ENCODE data around the gene SPPL2B.

SPPL2B gene

DNA sequence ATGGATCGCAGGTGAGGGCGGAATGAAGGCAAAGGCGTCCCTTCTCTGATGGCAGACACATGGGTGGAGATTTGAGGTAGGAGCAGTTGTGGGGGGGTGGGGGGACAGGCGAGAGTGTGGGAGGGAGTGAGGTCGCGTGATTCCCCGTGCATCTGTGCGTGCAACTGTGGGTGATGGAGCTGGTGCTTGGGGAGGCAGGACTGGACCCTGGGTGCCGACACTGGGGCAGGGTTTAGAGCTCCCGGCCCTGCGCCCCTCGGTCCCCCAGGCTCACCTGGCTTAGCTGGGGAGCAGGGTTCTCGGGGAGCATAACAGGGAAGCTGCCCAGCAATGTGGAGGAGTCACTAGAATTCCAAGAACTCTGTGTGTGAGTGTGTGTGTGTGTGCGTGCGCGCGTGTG is 34.9 kb downstream of the SPPL2B start:
- H3K4me3 ChIP-seq (ENCODE audit: low read depth in 1 of 2, low read length in 1 of 2) = no peak overlapping the region
- H3K36me3 ChIP-seq = no peaks in the 10 kb centered on the region
- peaks cover 74% of the 10 kb centered on the region for H3K27me3 ChIP-seq
- TF ChIP-seq, protein P1, sequence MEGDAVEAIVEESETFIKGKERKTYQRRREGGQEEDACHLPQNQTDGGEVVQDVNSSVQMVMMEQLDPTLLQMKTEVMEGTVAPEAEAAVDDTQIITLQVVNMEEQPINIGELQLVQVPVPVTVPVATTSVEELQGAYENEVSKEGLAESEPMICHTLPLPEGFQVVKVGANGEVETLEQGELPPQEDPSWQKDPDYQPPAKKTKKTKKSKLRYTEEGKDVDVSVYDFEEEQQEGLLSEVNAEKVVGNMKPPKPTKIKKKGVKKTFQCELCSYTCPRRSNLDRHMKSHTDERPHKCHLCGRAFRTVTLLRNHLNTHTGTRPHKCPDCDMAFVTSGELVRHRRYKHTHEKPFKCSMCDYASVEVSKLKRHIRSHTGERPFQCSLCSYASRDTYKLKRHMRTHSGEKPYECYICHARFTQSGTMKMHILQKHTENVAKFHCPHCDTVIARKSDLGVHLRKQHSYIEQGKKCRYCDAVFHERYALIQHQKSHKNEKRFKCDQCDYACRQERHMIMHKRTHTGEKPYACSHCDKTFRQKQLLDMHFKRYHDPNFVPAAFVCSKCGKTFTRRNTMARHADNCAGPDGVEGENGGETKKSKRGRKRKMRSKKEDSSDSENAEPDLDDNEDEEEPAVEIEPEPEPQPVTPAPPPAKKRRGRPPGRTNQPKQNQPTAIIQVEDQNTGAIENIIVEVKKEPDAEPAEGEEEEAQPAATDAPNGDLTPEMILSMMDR (IDR thresholded peaks at IDR 0.05) = no peak
- H3K9me3 ChIP-seq = no peaks in the 10 kb centered on the region
- H3K4me1 ChIP-seq (ENCODE audit: control insufficient read depth in 1 of 2, insufficient read depth in 1 of 2, low read depth in 1 of 2, low read length in 1 of 2) = no peaks in the 10 kb centered on the region
- H3K27ac ChIP-seq = no peak overlapping the region

DNA sequence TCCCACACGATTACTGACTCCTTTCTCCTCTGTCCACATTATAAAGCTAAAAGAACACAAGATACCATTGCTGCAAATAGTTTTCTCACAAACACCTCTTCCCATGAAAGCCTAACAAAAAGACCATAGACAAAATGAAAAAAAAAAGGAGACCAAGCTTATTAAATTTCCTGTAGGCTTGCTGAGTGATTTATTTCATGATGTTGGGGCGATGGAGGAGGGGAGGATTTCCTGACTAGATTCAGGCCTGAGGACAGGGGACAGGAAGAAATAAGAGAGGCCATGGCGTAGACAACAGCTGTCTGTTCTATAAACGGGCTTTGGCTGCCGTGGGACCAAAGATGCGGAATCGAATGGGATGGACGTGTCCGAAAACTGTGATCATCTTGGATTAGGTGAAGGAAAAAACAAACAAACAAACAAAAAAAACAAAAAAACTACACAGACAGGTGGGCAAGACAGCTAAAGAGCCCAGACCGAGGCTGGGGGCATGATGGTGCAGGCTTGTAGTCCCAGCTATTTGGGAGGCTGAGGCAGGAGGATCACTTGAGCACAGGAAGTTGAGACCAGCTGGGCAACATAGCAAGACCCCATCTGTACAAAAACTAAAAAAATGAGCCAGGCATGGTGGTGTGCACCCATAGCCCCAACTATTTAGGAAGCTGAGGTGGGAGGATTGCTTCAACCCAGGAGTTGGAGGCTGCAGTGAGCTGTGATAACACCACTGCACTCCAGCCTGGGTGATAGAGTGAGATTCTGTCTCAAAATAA is 36.9 kb downstream of the SPPL2B start:
- TF ChIP-seq, protein P1 (IDR thresholded peaks at IDR 0.05) = no peak
- no peak overlapping the region for H3K27ac ChIP-seq
- no peak overlapping the region for H3K4me3 ChIP-seq (ENCODE audit: low read depth in 1 of 2, low read length in 1 of 2)
- H3K9me3 ChIP-seq = no peaks in the 10 kb centered on the region
- H3K27me3 ChIP-seq = peaks cover 59% of the 10 kb centered on the region
- no peaks in the 10 kb centered on the region for H3K4me1 ChIP-seq (ENCODE audit: control insufficient read depth in 1 of 2, insufficient read depth in 1 of 2, low read depth in 1 of 2, low read length in 1 of 2)
- H3K36me3 ChIP-seq = no peaks in the 10 kb centered on the region

DNA sequence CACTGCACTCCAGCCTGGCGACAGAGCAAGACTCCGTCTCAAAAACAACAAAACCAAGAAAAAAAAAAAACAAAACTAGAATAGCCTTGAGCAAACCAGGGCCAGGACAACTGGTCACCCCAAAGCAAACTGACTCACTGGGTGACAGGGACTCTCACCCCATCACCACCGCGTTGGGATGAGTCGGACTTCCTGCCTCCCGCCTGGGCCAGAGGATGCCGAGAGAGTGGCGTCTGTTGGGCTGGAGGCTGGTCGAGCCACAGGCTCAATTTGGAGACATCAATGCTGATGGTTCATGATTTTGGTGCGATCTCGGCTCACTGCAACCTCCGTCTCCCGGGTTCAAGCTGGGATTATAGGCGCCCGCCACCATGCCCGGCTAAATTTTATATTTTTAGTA is 43.2 kb downstream of the SPPL2B start:
- H3K4me3 ChIP-seq (ENCODE audit: low read depth in 1 of 2, low read length in 1 of 2) = no peak overlapping the region
- no peaks in the 10 kb centered on the region for H3K4me1 ChIP-seq (ENCODE audit: control insufficient read depth in 1 of 2, insufficient read depth in 1 of 2, low read depth in 1 of 2, low read length in 1 of 2)
- H3K27me3 ChIP-seq = peaks cover 24% of the 10 kb centered on the region
- H3K9me3 ChIP-seq = no peaks in the 10 kb centered on the region
- H3K36me3 ChIP-seq = no peaks in the 10 kb centered on the region
- no peak overlapping the region for H3K27ac ChIP-seq
- TF ChIP-seq, protein P1 (IDR thresholded peaks at IDR 0.05) = no peak

DNA sequence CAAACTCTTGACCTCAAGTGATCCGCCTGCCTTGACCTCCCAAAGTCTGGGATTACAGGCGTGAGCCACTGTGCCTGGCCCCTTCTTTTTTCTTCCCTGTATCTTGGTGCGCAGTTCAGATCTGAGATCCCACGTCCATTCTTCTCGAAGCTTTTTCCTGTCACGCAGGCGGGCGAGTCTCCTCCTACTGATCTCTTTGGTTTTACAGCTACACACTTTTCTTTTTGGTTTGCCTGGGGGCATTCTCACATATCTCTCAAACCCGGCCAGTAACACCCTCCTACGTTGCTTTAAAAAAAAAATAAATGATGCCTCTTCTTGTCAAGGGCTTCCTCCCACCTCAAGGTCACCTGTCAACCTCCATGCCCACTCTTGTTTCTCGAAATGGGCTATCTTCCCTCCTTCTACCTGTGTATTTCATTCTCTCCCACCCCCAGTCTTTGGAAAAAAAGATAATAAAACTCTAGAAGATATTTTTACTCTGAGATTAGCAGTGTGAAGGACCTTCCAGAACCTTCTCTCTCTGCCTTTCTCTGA is 43.7 kb downstream of the SPPL2B start:
- Histone ChIP-seq H3K4me1 (ENCODE audit: control insufficient read depth in 1 of 2, insufficient read depth in 1 of 2, low read depth in 1 of 2, low read length in 1 of 2) (no peaks in the 10 kb centered on the region), H3K27ac (no peak overlapping the region), H3K27me3 (peaks cover 24% of the 10 kb centered on the region), H3K4me3 (ENCODE audit: low read depth in 1 of 2, low read length in 1 of 2) (no peak overlapping the region), H3K36me3 (no peaks in the 10 kb centered on the region), H3K9me3 (no peaks in the 10 kb centered on the region)
- TF ChIP-seq, protein P1 (IDR thresholded peaks at IDR 0.05) = no peak

DNA sequence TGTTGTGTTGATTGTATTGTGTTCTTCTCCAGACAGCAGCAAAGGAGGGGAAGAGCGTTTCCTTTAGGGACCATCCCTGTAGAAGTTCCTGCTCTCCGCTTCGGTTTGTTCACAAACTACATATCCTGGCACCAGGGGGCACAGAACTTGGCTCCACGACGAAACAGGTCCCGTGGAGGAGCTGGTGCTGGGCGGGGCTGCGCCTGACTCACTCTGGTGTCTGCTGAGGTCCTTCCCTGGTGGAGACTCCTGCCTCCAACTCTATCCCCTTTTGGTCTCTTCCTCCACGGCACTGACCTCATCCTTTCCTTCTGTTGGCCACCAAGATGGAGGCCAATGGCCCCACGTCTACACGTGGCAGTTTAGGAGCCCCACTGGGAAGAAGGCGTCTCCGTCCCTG is 46.3 kb downstream of the SPPL2B start:
- TF ChIP-seq, protein P1 (IDR thresholded peaks at IDR 0.05) = no peak
- peaks cover 19% of the 10 kb centered on the region for H3K27me3 ChIP-seq
- no peak overlapping the region for H3K4me3 ChIP-seq (ENCODE audit: low read depth in 1 of 2, low read length in 1 of 2)
- H3K27ac ChIP-seq = no peak overlapping the region
- H3K4me1 ChIP-seq (ENCODE audit: control insufficient read depth in 1 of 2, insufficient read depth in 1 of 2, low read depth in 1 of 2, low read length in 1 of 2) = no peaks in the 10 kb centered on the region
- no peaks in the 10 kb centered on the region for H3K9me3 ChIP-seq
- no peaks in the 10 kb centered on the region for H3K36me3 ChIP-seq
